HG02571 (cell line): Measurements from ENCODE around the gene JADE3.

Source experiments
- ATAC-seq: cut with Tn5 transposase; IDR thresholded peaks from one replicate; pipeline ENCODE4 v1.9.1; 2021; ENCODE audit warnings: mild to moderate bottlenecking, moderate library complexity; ENCODE audit not compliant: unreplicated experiment

JADE3 gene

DNA sequence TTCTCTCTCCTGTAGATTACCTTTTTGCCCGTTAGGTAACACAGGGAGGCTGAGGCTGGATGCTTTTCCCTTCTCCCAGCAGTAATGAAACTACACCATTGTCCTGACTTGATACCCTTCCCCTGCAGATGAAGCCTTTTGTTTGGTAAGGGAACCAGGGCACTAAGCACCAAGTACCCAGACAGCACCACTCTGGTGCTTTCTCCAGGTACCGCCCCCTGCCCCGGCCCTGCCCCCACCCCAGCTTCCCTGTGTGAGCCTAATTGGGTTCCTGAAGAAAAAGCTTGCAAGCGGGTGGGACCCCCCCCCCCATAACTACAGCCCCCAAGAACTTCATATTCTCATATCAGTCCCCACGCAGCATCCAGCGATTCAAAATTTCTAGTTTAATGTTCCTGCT is 79.8 kb downstream of the JADE3 start:
- no peak for ATAC-seq

DNA sequence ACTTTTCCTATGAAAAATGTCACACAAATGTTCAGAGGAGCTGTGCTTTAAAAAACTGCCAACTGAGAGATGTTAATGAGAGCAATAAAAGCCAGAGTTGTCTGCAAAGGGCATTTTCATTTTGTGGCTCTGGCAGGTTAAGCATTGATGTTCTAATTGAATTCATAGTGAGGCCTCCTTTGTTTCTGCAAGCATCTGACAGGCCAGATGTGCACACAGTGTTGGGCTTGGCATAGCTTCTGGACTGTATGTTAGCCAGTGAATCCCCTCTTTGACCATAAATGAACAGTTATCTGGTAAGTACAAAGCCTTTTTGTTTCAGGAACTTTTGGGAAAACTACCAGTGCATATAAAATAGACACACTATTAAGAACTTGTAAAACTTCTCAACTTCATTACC is 81.9 kb downstream of the JADE3 start:
- no peak for ATAC-seq

DNA sequence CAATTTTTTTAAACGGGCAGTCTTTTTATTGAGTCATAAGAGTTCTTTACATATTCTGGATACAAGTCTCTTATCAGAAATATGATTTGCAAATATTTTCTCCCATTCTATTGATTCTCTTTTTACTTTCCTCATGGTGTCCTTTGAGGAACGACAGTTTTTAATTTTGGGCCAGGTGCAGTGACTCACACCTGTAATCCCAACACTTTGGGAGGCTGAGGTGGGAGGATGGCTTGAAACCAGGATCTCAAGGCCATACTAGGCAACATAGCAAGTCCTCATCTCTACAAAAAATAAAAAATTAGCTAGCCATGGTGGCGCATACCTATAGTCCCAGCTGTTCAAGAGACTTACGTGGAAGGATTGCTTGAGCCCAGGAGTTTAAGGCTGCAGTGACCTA is 99.9 kb downstream of the JADE3 start:
- no peak for ATAC-seq

DNA sequence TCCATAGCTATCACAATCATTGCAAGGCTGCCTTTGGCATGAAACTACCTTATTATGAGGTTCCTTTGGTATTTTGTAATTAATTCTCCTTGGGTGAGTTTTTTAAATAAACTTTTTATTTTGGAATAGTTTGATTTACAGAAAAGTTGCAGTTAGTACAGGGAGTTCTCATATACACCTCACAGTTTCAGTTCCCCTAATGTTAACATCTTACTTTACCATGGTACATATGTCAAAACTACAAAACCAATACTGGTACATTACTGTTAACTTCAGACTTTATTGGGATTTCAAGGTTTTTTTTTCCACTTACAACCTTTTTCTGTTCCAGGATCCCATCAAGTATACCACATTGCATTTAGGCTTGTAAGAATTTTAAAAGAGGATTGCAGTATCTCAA is 114.0 kb downstream of the JADE3 start:
- no peak for ATAC-seq

DNA sequence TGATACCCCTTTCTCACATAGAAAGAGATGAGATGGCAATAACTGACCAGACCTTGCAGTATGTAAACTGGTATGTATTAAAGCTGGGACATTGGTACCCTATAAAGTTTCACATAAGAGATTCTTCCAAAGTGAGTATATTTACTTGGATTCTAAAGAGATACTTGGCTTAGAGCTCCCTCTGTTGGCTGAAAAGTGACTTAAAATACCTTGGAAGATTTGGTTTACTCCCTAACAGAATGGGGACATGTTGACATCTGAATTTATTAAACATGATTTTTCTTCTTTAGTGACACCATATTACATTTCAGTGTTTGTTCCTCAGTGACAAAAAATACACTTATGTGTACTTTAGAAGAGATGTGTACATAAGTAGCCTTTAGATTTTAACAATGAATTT is 118.1 kb downstream of the JADE3 start:
- ATAC-seq, result no peak

DNA sequence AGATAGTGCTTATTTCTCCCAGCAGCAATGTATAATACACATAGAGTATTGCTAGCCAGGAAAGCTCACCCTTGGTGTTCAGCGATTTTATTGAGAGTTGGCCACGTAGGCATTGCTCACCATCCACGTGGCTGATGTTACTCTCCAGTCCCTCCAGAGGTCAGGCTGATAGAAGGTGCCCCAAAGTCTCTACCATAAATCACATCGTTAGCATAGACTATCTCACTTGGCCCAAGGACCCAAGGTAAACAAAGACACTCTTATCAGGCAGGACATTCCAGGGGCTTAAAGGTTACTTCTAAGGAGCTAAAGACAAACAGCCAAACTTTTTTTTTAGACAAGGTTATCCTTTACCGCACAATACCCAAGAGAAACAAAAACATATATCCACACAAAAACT is 135.8 kb downstream of the JADE3 start:
- ATAC-seq, result no peak

DNA sequence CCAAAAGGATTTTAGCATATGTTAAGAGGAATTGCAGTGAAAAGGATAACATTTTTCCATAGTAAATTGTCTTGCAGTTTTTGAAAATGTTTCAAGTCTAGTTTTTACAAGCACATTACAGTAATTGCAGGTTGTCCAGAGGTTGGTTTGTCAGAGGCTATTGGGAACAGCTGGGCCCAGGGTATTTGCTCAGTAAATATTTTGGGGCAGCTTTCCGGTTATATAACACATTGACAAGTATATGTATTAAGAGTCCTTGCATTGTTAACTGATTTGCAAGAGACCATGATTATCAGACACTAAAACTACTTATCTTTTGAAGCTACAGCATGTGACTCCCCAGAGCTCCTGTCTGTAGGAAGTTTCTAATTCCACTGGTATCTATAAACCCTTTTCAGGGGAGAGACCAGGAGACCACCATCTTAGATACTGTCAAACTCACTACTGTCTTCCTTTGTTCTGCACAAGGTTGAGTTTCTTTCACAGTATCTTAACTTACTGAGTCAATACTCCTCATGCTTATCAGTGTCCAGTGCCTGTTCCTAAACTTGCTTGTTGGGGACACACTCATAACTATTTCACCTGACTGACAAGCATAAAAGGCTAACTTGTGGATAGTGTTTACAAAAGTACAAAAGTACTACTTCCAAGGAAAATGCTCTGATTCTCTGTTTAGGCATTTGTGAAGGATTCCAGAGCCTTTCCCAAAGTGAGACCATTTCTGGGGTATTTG is 147.1 kb downstream of the JADE3 start:
- no peak for ATAC-seq

DNA sequence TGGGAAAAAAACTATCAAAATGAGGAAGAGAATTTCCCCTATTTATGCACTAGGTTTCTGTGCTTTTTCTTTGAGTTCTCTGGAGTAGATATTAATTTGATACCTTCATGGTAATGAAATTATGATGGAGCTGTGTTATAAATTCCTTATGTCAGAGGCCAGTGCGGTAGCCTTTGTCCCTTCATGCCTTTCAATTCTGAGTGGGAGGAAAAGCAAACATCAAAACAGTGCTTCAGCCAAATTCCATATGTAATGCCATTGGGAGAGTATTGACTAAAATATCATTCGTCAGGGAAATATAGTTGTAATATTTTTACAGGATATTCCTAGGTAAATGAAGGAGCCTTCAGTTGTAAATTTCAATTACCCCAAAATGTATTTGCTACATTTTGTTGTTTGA is 148.5 kb downstream of the JADE3 start:
- no peak for ATAC-seq

DNA sequence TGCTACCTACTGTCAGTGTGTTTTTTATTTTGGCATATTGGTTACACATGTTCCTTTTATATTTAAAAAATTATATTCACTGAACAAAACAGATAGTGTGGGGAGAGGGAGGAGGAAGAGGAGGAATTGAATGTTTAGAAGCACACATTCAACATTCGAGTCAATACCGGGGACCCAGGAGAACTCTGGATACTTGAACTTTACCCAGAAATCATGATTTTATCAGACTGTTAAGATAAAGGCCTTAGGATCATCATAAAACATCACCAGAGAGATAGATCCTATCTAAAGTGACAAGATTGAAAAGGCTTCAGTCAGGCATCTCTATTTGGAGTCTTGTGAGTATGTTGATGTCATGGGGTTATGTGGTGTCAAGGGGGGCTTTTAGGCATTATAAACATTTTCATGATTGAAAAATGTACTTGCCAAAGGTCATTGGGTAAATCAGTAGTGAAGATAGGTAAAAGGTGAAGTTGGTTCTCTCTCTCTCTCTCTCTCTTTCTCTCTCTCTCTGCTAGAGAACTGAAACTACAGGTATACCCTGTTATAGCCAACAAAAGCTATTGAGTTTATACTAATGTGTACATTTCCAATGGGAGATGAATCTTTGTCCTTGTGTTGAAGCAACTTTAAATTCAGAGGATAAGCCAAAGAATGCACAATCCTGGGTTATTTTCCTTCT is 149.2 kb downstream of the JADE3 start:
- ATAC-seq, result no peak

DNA sequence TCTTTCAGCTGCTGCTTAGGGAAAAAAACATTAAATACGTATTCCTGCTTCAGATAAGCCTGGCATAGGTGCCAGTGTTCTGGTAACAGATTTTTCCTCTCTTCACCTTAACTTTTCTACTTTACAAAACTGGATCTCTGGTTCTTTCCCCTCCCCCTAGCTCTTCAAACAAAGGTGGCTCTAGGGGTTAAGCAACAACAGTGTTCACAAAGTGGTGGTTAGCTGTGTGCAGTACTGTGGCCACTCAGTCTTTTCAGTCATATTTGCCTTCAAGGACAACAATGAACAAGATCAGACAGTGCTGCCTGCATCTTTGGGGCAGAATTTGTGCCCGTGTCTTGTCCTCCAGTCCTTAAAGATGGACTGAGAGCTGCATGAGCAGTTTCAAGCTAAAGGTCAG is 151.0 kb downstream of the JADE3 start:
- no peak for ATAC-seq

DNA sequence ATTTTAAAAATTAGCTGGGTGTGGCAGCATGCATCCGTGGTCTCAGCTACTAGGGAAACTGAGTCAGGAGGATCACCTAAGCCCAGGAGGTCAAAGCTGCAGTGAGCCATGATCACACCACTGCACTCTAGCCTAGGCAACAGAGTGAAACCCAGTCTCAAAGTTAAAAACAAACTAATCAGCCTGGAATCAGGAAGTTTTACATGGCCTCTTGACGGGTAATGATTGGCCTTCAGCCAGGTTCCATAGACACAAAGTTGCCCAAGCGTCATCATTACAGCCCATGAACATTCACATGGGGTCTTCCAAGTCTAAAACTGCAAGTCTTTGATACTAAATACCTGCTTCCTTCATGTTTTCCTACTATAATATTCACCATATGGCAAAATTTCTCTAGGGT is 156.0 kb downstream of the JADE3 start:
- no peak for ATAC-seq

DNA sequence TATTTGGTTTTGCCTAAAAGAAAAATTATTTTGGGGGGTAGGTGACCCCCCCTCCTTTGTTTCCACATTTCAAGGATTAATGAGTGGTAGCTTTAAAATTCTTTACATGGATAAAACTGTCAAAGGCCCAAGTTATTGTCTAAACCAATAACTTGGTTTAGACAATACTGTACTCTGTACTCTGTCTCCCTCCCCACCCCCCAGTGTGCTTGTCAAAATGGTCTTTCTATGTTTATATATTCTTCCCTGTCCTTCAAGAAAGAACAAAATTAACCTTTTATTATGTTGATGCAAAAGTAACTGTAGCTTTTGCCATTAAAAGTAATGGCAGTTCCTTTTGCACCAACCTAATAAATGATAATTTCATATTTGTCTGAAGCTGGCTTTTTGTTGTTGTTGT is 156.5 kb downstream of the JADE3 start:
- no peak for ATAC-seq

DNA sequence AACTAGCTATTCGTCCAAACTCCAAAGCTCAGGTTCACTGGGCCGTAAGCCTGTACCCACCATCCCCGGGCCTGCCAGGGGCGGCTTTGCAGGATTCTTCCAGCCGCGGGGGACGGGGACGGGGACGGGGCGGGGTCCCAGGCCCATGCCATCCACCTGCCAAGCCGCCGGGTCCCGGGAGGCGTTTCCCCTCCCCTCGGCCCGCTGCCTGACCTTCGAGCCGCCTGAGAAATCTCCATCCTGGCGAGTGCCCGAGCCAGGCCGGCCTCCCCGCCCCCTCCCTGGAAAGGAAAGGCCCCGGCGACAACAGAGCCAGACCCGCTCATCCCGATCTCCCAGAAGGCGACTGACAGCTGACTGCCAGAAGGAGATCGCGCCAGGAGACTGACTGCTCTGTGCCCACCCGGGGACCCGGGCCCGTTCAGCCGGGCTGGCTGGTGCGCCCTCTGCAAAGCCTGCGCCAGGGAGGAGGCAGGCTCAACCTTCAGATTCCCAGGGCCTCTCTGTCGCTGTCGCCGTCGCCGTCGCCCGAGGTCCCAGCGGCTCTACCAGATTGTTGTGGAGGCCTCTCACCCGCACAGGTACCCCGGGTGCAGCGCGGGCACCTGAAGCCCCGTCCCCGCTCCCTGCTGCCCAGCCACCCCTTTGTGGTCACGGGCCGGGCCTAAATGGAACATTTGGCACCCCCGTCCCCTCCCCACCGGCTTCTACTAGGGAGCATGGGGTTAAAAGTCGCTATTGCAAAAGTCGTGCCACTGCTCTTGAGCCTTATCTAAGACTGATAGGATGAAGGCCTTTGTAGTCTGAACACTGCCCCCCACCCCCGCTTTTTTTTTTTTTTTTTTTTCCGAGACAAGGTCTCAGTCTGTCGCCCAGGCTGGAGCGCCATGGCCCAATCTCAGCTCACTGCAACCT is 166.2 kb downstream of the JADE3 start, which contains the start of gene RGN:
RGN (plus strand) TSS at position 315 of the 915 bp plus-strand sequence. CDS start 2,702 bp downstream, outside the sequence.
- no peak for ATAC-seq

DNA sequence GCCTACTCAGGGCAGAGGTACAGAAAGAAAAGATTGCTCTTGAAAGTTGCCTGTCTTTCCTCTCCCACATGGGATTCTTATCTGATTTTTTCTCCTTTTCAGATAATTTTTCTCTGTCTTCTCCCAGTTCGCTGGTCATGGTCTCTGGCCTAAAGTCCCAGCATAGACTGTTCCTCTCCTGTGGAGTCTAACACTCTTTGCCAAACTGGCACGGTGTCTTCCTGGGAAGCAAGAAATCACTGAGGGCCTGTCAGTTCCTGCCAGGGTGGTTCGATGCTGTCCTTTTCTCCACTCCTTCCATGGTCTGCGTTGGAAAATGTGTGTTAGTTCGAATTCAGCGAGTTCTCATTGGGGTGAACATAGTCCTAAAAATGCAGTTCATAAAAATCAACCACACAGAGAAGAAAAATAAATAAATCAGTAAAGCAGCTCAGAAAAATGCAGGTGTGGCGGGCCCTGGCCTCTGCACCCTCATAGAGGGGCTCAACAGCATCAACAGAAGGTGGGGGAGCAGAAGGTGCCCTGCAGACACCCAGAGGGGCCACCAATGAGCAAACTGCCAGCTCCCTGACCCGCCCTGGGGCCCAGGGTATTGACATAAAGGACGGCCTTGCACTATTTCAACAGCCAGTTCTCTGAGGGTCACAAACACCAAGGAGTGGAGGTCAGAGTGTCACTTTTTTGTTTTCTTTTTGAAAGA is 168.1 kb downstream of the JADE3 start:
- ATAC-seq, result no peak

DNA sequence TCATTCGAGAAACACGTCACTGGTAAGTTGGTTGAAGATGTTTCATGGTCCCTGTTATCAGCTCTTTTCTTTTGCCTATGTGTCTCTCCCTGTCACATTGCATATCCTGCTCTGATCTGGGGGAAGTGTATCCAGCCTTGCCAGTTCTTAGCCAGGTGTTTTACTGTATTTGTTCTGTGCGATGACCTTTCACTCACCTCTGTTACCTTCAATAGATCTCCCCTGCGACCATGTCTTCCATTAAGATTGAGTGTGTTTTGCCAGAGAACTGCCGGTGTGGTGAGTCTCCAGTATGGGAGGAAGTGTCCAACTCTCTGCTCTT is 168.7 kb downstream of the JADE3 start:
- ATAC-seq, result no peak

DNA sequence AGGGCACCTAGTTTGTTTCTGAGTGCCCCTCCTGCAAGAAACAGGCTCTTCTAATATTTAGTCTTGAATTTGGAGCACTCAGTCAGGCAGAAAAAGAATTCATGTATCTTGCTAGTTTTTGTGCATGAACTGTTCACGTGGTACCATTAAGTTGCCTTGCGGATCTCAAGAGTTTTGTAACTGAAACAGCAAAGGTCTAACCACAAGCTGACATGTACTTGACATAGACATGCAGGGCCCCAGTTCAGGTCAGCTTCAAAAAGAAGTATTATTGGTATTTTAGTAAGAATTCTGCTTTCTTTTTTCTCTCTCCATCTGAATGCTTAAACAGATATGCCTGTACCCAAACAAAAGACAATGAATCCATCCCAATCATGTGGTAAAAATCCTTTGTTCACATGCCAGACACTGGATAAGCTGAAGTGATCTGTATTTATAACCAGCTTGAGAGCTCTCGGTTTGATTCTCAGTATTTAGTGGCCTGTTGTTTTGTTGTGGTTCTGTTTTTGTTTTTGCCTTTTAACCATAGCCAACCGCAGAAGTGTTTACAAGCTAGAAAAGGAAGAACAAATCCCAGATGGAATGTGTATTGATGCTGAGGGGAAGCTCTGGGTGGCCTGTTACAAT is 179.0 kb downstream of the JADE3 start:
- ATAC-seq, result no peak

DNA sequence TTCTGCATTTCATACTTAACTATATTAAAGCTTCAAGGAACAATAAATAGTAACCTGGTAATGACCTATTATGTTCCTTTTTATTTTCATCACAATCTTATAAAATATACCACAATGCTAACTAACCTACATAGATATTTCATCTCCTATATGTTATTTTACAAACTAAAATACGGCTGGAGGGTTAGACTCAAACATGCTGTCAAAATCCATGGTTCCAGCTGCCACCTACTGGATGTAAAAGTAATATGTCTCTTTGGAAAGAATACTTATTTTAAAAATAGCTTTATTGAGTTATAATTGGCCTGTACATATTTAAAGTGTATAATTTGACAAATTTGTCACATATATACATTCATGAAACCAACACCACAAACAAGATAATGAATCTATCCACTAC is 181.0 kb downstream of the JADE3 start:
- ATAC-seq, result no peak

DNA sequence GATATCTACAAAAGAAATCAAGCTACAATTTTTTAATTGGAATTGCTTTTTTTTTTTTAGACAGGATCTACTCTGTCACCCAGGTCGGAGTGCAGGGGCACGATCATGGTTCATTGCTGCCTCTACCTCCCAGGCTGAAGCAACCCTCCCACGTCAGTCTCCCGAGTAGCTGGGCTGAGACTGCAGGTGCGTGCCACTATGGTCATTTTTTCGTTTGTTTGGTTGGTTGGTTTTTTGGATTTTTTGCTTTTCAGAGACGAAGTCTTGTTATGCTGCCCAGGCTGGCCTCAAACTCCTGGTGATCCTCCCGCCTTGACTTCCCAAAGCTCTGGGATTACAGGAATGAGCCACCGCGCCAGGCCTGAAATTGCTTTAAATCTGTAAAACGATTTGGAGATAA is 181.6 kb downstream of the JADE3 start:
- no peak for ATAC-seq

DNA sequence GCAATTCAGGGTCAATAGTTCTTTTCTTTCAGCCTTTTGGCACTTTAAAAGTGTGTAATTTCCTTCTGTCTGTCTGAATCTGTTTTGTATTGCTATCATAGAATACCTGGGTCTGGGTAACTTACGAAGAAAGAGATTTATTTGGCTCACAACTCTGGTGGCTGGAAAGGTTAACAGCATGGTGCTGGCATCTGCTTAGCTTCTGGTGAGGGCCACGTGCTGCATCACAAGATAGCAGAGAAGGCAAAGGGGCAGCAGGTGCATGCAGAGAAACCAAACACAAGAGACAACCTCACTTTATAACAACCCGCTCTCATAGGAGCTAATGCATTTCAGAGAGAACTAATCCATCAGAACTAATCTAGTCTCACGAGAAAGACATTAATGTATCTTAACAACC is 184.8 kb downstream of the JADE3 start:
- no peak for ATAC-seq

DNA sequence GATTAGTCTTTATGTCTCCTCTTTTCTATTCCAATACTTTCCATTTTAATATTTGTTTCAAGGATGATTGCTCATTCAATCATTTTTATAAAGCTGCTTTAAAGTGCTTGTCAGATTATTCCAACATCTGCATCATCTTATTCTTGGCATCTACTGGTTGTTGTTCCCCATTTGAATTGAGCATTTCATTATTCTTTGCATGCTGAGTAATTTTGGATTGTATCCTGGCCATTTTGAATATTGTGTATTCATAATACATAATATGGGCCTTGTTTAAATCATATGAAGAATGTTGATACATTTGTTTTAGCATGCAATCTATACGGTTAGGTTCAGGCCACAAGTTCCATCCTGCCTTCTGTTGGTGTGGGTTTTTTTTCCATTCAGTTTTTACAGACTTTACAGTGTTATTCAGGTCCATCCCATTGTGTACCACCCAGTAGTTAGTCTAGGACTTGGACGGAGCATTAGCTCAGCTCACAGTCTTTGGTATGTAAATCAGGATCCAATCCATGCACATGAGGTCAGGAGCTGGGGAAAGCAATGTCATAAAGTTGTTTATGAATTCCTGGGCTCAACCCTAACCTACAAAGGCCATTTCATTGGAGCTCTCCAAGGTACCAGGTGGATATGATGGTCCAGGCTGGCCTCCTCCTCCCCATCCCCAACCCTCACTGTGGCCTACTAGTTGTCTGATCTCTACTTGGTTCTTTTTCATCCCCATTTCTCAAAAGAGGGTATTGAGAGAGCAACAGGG is 186.3 kb downstream of the JADE3 start:
- no peak for ATAC-seq
